Measurements from ENCODE around the gene LIG1.
"Not testable (repeated sequence)": the region's sequence is repeated elsewhere in the genome, so short reads cannot be mapped to it uniquely, and the experiment has no call there.

LIG1 gene

DNA sequence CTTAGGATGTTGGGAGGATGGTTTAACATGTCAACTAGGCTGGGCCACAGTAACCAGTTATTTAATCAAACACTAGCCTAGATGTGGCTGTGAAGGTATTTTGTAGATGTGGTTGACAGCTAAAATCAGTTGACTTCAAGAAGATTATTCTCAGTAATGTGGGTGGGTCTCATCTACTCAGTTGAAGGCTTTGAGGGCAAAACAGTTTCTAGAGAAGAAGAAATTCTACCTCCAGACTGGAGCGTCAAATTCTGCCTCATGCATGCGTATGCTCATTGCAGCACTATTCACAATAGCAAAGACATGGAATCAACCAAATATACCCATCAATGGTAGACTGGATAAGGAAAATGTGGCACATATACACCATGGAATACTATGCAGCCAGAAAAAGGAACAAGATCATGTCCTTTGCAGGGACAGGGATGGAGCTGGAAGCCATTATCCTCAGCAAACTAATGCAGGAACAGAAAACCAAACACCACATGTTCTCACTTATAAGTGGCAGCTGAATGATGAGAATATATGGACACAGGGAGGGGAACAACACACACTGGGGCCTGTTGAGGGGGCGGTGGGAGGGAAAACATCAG is 99.9 kb downstream of the LIG1 start:
- DNase-seq = not testable (repeated sequence)

DNA sequence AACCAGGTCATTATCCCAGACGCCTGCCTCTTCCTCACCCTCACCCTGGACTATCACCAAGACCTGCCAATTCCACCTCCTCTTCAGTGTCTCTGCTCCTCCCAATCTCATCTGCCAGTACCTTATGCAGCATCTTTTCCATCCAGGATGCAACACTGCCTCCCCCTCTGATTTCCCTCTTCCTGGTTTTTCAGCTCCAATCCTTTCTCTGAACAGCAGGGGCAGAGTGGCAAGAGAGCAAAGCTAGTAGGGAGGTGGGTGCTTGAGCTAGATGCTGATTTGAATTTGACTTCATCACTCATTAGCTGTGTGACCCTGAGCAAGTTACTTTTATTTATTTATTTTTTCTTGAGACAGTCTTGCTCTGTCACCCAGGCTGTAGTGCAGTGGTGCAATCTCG is 100.7 kb downstream of the LIG1 start:
- DNase-seq = no peak
